H1 (cell line): ENCODE results near the gene LGALS9C. TPM values are rescaled to one million over a fixed set of nuclear protein-coding genes. Genes with fewer than 3 reads are reported as not detected.
"Not testable (repeated sequence)": the region's sequence is repeated elsewhere in the genome, so short reads cannot be mapped to it uniquely, and the experiment has no call there.

ENCODE experiments used
- CTCF ChIA-PET: fragments of 300-600 bp; sonication (Branson Sonifier 250); formaldehyde crosslinking; loops from one replicate; lab custom pipeline; 2021; ENCODE audit not compliant: partially characterized antibody; lab: Charles Lee
- POLR2A ChIA-PET: fragments of 300-600 bp; sonication (Branson Sonifier 250); formaldehyde crosslinking; loops from one replicate; lab custom pipeline; 2021; ENCODE audit warnings: inconsistent platforms; ENCODE audit not compliant: partially characterized antibody; lab: Charles Lee
- DNase-seq, 2 experiments: peaks; one replicate each; pipeline versions ENCODE4 v3.0.0 to v3.0.0-alpha.2; 2010 to 2022; ENCODE audit warnings: low spot score in 2 of 2, low read depth in 1 of 2, mixed read lengths in 1 of 2
- FAIRE-seq: peaks from 2 replicates; lab custom pipeline; 2011; peaks lifted over from hg19 to GRCh38; lab: Jason Lieb, UNC
- H2AFZ ChIP-seq: 2 replicates; pipeline ENCODE4 v1.8.1; 2012; ENCODE audit warnings: low read length, inconsistent platforms
- H2AK5ac ChIP-seq: 2 replicates; pipeline ENCODE4 v1.6.1; 2013; ENCODE audit warnings: low read depth, low read length
- H2BK120ac ChIP-seq: replicated peaks from 2 replicates; pipeline ENCODE3; 2013; ENCODE audit warnings: low read depth, low read length, inconsistent platforms
- H2BK12ac ChIP-seq: 2 replicates; pipeline ENCODE4 v1.6.1; 2013; ENCODE audit warnings: low read depth, low read length
- H2BK15ac ChIP-seq: 2 replicates; pipeline ENCODE4 v1.6.1; 2013; ENCODE audit warnings: low read length
- H2BK20ac ChIP-seq: 2 replicates; pipeline ENCODE4 v1.6.1; 2013; ENCODE audit warnings: low read length
- H2BK5ac ChIP-seq: 2 replicates; pipeline ENCODE4 v1.6.1; 2013; ENCODE audit warnings: low read depth, low read length
- H3K14ac ChIP-seq: 2 replicates; pipeline ENCODE4 v1.6.1; 2013; ENCODE audit warnings: inconsistent platforms; ENCODE audit not compliant: insufficient read length
- H3K18ac ChIP-seq: 2 replicates; pipeline ENCODE4 v1.6.1; 2013; ENCODE audit warnings: low read length; ENCODE audit errors: extremely low read depth
- H3K23ac ChIP-seq: 2 replicates; pipeline ENCODE4 v1.6.1; 2013; ENCODE audit warnings: inconsistent platforms; ENCODE audit not compliant: insufficient read length
- H3K23me2 ChIP-seq: 2 replicates; pipeline ENCODE4 v1.6.1; 2013; ENCODE audit warnings: low read depth, low read length
- H3K27ac ChIP-seq: 2 replicates; pipeline ENCODE4 v1.6.1; 2011; ENCODE audit warnings: low read depth, low read length, inconsistent platforms
- H3K27me3 ChIP-seq, 4 experiments: replicated peaks in 1 of 4; 1 replicate in 1 of 4; 2 replicates in 3 of 4; pipeline versions ENCODE4 v1.6.1 to v1.8.1; 2011 to 2013; ENCODE audit warnings: low read length in 3 of 4, mild to moderate bottlenecking in 3 of 4, inconsistent platforms in 2 of 4, mixed read lengths in 2 of 4, moderate library complexity in 1 of 4; ENCODE audit not compliant: control insufficient read depth in 3 of 4, insufficient read depth in 3 of 4; ENCODE audit errors: extremely low read depth in 1 of 4
- H3K36me3 ChIP-seq, 4 experiments: 2 replicates each; pipeline versions ENCODE4 v1.6.1 to v1.8.1; 2011 to 2013; ENCODE audit warnings: mild to moderate bottlenecking in 4 of 4, low read length in 3 of 4, moderate library complexity in 2 of 4, control low read depth in 1 of 4, inconsistent platforms in 1 of 4; ENCODE audit not compliant: insufficient read depth in 4 of 4, control insufficient read depth in 2 of 4
- H3K4ac ChIP-seq: replicated peaks from 2 replicates; pipeline ENCODE3; 2013; ENCODE audit warnings: low read length, low read depth, mixed read lengths, inconsistent platforms; ENCODE audit not compliant: insufficient read length
- H3K4me1 ChIP-seq, 4 experiments: replicated peaks in 1 of 4; 1 replicate in 1 of 4; 2 replicates in 3 of 4; pipeline versions ENCODE4 v1.6.1 to v1.8.1; 2011 to 2013; ENCODE audit warnings: low read length in 3 of 4, inconsistent platforms in 2 of 4, mixed read lengths in 1 of 4; ENCODE audit not compliant: insufficient read depth in 4 of 4, control insufficient read depth in 3 of 4
- H3K4me2 ChIP-seq, 2 experiments: 2 replicates each; pipeline versions ENCODE4 v1.6.1 to v1.8.1; 2011 to 2013; ENCODE audit warnings: low read depth in 2 of 2, low read length in 2 of 2, control low read depth in 1 of 2, inconsistent platforms in 1 of 2, mild to moderate bottlenecking in 1 of 2; ENCODE audit not compliant: insufficient read depth in 1 of 2
- H3K4me3 ChIP-seq, 4 experiments: fragments of 200-600, 300-600 bp in 1 of 4; sonication (generic), shearing (Covaris generic), sonication (Bioruptor Twin) in 1 of 4; 2 replicates each; pipeline versions ENCODE4 v1.5.1 to v1.8.1; 2011 to 2016; ENCODE audit warnings: low read length in 4 of 4, low read depth in 3 of 4, control low read depth in 2 of 4, inconsistent platforms in 2 of 4, mild to moderate bottlenecking in 2 of 4, mixed read lengths in 1 of 4, moderate library complexity in 1 of 4; ENCODE audit not compliant: insufficient read depth in 2 of 4; ENCODE audit errors: extremely low read depth in 1 of 4
- H3K56ac ChIP-seq: replicated peaks from 2 replicates; pipeline ENCODE3; 2013; ENCODE audit warnings: low read depth, mild to moderate bottlenecking, mixed read lengths, low read length, inconsistent platforms; ENCODE audit not compliant: insufficient read length
- H3K79me1 ChIP-seq: 2 replicates; pipeline ENCODE4 v1.6.1; 2013; ENCODE audit warnings: low read depth, low read length, control low read depth
- H3K79me2 ChIP-seq, 2 experiments: 2 replicates each; pipeline versions ENCODE4 v1.6.1 to v1.8.1; 2012 to 2013; ENCODE audit warnings: low read length in 2 of 2, mild to moderate bottlenecking in 2 of 2, inconsistent platforms in 1 of 2; ENCODE audit not compliant: insufficient read depth in 2 of 2, control insufficient read depth in 1 of 2
- H3K9ac ChIP-seq, 4 experiments: replicated peaks in 1 of 4; 1 replicate in 1 of 4; 2 replicates in 3 of 4; pipeline versions ENCODE4 v1.6.1 to v1.8.1; 2011 to 2013; ENCODE audit warnings: low read depth in 3 of 4, low read length in 3 of 4, control low read depth in 2 of 4, mild to moderate bottlenecking in 2 of 4, moderate library complexity in 2 of 4, inconsistent platforms in 1 of 4; ENCODE audit errors: extremely low read depth in 1 of 4
- H3K9me3 ChIP-seq, 2 experiments: 2 replicates each; pipeline versions ENCODE4 v1.6.1 to v1.8.1; 2012 to 2013; ENCODE audit warnings: mild to moderate bottlenecking in 2 of 2, moderate library complexity in 2 of 2, control low read depth in 1 of 2, inconsistent platforms in 1 of 2, low read depth in 1 of 2, low read length in 1 of 2, mixed read lengths in 1 of 2; ENCODE audit not compliant: insufficient read depth in 2 of 2
- H4K20me1 ChIP-seq, 2 experiments: replicated peaks in 1 of 2; 2 replicates each; pipeline versions ENCODE3 to v1.8.1; 2011 to 2013; ENCODE audit warnings: inconsistent platforms in 2 of 2, low read length in 2 of 2, mild to moderate bottlenecking in 1 of 2; ENCODE audit not compliant: insufficient read depth in 2 of 2, control insufficient read depth in 1 of 2
- H4K5ac ChIP-seq: 2 replicates; pipeline ENCODE4 v1.6.1; 2013; ENCODE audit warnings: low read length, low read depth, mixed read lengths, inconsistent platforms; ENCODE audit not compliant: insufficient read length
- H4K8ac ChIP-seq: 2 replicates; pipeline ENCODE4 v1.8.0; 2013; ENCODE audit warnings: mild to moderate bottlenecking, moderate library complexity, low read length, inconsistent platforms; ENCODE audit not compliant: insufficient read depth; ENCODE audit errors: extremely low read depth
- H4K91ac ChIP-seq: replicated peaks from 2 replicates; pipeline ENCODE3; 2013; ENCODE audit warnings: low read length, mixed read lengths, inconsistent platforms; ENCODE audit not compliant: insufficient read length
- WGBS, 2 experiments: shearing (Covaris generic) in 1 of 2; methylation state at CpG; one replicate each; pipeline versions ENCODE4 v1.1.6 to v1.1.7; 2013 to 2015; ENCODE audit warnings: low lambda C conversion rate in 2 of 2, mixed read lengths in 2 of 2, inconsistent platforms in 1 of 2, low coverage in 1 of 2, missing lambda C conversion rate in 1 of 2; ENCODE audit not compliant: insufficient replicate concordance in 2 of 2, insufficient coverage in 1 of 2, insufficient read length in 1 of 2; ENCODE audit errors: extremely low coverage in 1 of 2, missing lambda C conversion rate in 1 of 2; 5-methylcytosine and 5-hydroxymethylcytosine counted together
- polyA plus RNA-seq, 7 experiments: library from polyadenylated mRNA; depleted of rRNA in 3 of 7; stranded (reverse) in 5 of 7; unstranded in 2 of 7; fragments of >200 nt in 5 of 7; fragments of 200-250 nt in 2 of 7; gene quantifications; 1 replicate in 5 of 7; 2 replicates in 1 of 7; 4 replicates in 1 of 7; pipeline versions ENCODE4 v1.2.1 to v1.2.3, GENCODE V29; 2011 to 2013; ENCODE audit warnings: missing spikeins in 2 of 7, mixed read lengths in 2 of 7
- total RNA-seq: library from RNA; stranded (reverse); fragmentation: NEBNext Ultra II Directional; extraction: Animal tissue kit (Norgen Biotek cat#: 25700); gene quantifications from 2 replicates; pipeline ENCODE4 v1.2.1, GENCODE V29; 2021

The LGALS9C gene
- total and polyA plus RNA-seq, 2 of the 8 experiments (the other 6 are each of a cell fraction or from before 2014, with no cell fraction given), result 0.03 TPM; not detected in 1

DNA sequence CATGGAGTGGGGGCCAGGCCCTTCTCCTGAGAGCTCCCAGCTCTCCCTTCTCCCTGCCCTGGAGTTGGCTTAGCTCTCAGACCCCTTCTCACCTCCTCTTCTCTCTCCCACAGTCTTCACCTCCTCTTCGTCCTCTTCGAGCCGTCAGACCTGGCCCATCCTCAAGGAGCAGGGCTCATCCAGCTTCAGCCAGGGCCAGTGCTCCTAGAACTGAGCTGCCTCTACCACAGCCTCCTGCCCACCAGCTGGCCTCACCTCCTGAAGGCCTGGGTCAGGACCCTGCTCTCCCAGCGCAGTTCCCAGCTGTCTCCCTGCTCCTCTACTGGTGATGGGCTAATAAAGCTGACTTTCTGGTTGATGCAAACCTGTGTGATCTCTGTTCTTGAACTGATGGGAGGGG is 34.1 kb upstream of the LGALS9C start:
- H2BK5ac ChIP-seq, H2BK15ac ChIP-seq, H2BK120ac ChIP-seq, H3K9ac ChIP-seq, H3K79me2 ChIP-seq, H3K56ac ChIP-seq, H4K91ac ChIP-seq, H3K9me3 ChIP-seq, H2BK12ac ChIP-seq, H4K8ac ChIP-seq, H3K18ac ChIP-seq, DNase-seq, H3K14ac ChIP-seq, H3K27me3 ChIP-seq, H2BK20ac ChIP-seq, H3K36me3 ChIP-seq, H3K23me2 ChIP-seq, POLR2A ChIA-PET, H3K4me2 ChIP-seq, H2AK5ac ChIP-seq, H3K4me1 ChIP-seq, H3K4me3 ChIP-seq, H3K27ac ChIP-seq, H3K23ac ChIP-seq, H4K20me1 ChIP-seq, H4K5ac ChIP-seq, H2AFZ ChIP-seq, H3K4ac ChIP-seq, CTCF ChIA-PET, FAIRE-seq, H3K79me1 ChIP-seq: not testable (repeated sequence)
- WGBS, 2 experiments, result 100% methylated on average over 1 of the region's 4 CpGs; no CpG with 5 or more reads in 1 of the 2 experiments

DNA sequence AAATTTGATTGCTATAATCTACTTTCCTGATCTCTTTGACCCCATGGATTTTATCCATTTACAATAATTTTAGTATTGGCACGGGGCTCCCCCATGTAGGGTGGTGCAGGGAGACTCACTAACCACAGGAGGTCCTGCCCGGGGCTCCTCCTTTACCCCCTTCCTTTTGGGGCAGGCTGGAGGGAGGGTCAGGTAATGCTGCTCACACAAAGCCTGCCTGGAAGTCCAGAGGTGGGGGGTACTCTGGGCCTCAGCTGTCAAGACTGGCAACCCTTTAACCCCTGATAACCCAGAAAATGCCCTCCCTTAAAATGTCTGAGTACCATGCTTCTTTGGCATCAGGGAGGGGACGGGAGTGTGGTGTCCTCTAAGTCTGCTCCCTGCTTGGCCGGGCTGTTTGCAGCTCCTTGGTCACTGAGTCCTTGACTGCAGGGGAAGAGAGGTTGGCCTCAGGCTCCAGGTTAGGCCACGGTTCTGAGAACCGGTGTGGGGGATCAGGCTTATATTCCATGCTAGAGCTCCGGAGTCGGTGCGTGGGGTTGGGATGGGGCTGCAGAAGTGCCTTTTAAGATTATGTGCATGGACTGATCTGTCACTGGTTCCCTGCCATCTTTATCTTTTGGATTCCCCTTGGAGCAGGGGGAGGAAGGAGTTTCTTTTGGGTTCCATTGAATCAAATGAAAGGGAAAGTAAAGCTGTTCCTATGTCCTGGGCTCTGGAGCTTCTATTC is 28.9 kb upstream of the LGALS9C start:
- H4K91ac ChIP-seq, DNase-seq: not testable (repeated sequence)

More for the DNA sequence above, 28.9 kb upstream of the LGALS9C start:
- H3K79me2 ChIP-seq, H3K79me1 ChIP-seq, H3K36me3 ChIP-seq, POLR2A ChIA-PET, H2BK120ac ChIP-seq, H3K9ac ChIP-seq, H3K27me3 ChIP-seq, H3K56ac ChIP-seq, H2AK5ac ChIP-seq, H4K20me1 ChIP-seq, H3K4ac ChIP-seq, H3K4me2 ChIP-seq, H2BK20ac ChIP-seq, FAIRE-seq, H2BK5ac ChIP-seq, H3K4me1 ChIP-seq, H4K8ac ChIP-seq, H3K18ac ChIP-seq, H3K23ac ChIP-seq, H2BK12ac ChIP-seq, H3K23me2 ChIP-seq, H4K5ac ChIP-seq, H2BK15ac ChIP-seq, H3K27ac ChIP-seq, H2AFZ ChIP-seq, H3K9me3 ChIP-seq, H3K14ac ChIP-seq, H3K4me3 ChIP-seq, CTCF ChIA-PET: not testable (repeated sequence)
- WGBS, 2 experiments, result 95% methylated on average over 7 of the region's 9 CpGs; no CpG with 5 or more reads in 1 of the 2 experiments
